GM12872 (cell line): ENCODE data around the gene CIDEB.

Experiments used
- TF ChIP-seq, protein P1 (sequence below): IDR thresholded peaks from 3 replicates; pipeline ENCODE4 v1.5.1; 2011; ENCODE audit warnings: low read depth, mild to moderate bottlenecking, low read length, moderate library complexity; ENCODE audit not compliant: insufficient read depth

Gene CIDEB

GRCh38 chr14:24347134-24347533 is 39.4 kb upstream of the CIDEB start:
- TF ChIP-seq, protein P1, sequence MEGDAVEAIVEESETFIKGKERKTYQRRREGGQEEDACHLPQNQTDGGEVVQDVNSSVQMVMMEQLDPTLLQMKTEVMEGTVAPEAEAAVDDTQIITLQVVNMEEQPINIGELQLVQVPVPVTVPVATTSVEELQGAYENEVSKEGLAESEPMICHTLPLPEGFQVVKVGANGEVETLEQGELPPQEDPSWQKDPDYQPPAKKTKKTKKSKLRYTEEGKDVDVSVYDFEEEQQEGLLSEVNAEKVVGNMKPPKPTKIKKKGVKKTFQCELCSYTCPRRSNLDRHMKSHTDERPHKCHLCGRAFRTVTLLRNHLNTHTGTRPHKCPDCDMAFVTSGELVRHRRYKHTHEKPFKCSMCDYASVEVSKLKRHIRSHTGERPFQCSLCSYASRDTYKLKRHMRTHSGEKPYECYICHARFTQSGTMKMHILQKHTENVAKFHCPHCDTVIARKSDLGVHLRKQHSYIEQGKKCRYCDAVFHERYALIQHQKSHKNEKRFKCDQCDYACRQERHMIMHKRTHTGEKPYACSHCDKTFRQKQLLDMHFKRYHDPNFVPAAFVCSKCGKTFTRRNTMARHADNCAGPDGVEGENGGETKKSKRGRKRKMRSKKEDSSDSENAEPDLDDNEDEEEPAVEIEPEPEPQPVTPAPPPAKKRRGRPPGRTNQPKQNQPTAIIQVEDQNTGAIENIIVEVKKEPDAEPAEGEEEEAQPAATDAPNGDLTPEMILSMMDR, result no peak

- TF ChIP-seq, protein P1, result no peak
These were observed 36.3 kb upstream of the CIDEB start for GRCh38 chr14:24343795-24344660.

GRCh38 chr14:24342889-24343288 is 35.1 kb upstream of the CIDEB start:
- TF ChIP-seq, protein P1, result no peak

DNA sequence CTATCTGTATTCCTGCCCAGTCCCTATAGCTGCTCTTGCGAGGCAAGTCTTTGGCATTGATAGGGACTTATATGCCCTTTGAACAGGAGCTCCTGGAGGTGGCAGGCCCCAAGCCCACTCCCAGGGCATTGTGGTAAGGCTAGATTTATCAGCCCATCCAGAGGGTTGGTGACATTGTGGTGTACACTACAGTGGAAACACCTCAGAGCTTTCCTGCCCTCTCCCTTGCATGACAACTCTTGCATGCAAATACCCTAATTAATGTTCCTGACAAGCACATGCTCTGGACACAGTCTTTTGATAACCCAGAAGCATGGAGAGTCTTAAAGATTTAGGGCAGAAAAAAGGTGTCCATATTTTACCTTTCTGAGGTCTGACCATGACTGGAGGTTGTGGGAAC is 32.8 kb upstream of the CIDEB start:
- TF ChIP-seq, protein P1, result no peak

GRCh38 chr14:24339284-24340151 is 31.7 kb upstream of the CIDEB start, which contains the start of gene RIPK3:
Gene RIPK3, minus strand, starts transcription at chr14:24339991. Its CDS starts 165 bp downstream, at chr14:24339826.
- TF ChIP-seq, protein P1, result no peak

GRCh38 chr14:24338843-24339242 is 31.1 kb upstream of the CIDEB start:
- TF ChIP-seq, protein P1, result no peak

DNA sequence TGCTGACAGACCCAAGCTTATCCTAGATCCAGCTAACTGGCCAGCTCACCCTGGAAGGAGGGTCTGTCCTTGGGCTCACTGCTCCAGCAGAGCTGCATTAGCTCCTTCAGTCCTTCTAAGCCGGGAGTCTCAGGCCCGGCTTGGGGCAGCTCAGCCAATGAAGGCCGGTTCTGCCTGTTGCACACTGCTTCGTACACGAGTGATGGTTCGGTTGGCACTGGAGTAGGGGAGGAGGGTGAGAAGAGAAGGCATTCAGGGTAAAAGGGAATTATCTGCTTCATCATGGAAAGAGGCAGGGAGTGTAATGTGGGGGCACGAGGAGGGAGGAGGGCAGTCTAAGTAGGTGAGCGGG is 30.0 kb upstream of the CIDEB start:
- TF ChIP-seq, protein P1, result no peak
